Activated CD4-positive, alpha-beta T cell treated with anti-CD3 and anti-CD28 coated beads, Interleukin-10, Interleukin-2, amounts not matched to agents 100 ng/mL and 50 ng/mL, durations not matched to agents 16 hours and 8 hours (primary cell): ENCODE measurements around the gene MUC4.
"Not testable (repeated sequence)": the region's sequence is repeated elsewhere in the genome, so short reads cannot be mapped to it uniquely, and the experiment has no call there.

Source experiments
- DNase-seq: peaks from one replicate; pipeline ENCODE4 v3.0.0-alpha.2; 2020

The MUC4 gene

DNA sequence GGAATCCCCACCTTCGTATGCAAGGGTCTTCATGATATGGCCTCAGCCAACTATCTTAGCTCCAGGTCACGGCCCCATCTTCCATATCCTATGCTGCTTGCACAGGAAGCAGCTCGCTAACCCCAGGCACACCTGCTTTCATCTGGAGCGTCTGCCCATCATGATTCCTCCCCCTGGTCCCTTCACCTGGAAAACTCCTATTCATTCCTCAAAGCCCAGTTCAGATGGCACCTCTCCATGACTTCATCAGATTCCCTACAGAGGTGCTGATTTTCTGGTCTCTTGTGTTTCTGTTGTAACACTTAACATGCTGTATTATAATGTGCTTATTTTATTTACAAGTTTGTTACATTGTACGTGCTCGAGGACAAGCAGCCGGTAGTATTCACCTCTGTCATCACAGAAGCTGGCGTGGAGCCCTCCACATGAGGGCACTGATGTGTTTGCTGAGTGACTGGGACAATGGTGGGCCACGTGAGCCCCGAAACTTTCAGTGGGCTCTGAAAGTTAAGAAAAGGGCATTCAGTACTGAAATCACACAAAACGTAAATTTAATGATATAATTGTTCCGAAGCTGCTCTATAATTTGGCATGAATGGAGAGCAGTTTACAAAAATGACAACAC is 74.8 kb downstream of the MUC4 start:
- DNase-seq: no peak

DNA sequence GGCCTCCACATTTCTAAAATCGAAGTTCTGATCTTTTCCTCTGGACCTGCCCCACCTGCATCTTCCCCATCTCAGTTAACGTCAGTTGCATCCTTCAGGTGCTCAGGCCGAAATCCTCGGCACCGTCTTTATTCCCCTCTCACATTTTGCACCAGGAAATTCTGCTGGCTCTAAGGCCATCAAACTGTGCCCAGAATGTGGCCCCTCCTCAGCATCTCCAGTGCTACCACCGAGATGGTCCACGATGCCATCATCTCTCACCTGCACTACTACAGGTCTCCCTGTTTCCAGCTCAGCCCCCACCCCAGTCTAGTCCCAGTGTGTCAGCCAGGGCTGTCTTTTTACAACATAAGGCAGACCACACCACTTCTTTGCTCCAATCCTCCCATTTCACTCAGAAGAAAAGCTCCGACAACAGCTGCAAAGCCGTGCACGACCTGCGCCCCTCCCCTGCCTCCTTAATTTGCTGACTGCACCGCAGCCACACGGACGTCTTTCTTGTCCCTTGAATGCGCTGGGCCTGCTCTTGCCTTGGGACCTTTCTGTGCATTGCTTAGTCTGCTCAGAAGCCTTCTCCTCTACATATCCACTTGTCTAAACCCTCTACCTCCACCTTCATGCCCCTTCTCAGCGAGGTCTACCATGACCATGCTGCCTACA is 76.6 kb downstream of the MUC4 start:
- no peak for DNase-seq

DNA sequence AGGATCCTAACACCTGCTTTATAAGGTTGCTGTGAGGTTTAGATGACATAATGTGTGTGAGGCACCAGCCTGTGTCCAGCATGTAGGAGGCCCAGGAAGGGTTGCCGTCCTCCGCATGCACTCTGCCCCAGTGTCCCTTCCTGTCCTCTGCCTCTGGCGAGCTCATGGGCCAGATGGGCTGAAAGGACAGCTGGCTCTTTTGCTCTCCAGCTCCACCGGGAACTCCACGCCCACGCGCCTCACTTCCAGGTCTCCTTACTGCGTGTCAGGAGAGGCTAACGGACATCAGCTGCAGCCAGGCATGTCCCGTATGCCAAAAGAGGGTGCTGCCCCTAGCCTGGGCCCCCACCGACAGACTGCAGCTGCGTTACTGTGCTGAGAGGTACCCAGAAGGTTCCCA is 78.8 kb downstream of the MUC4 start:
- DNase-seq: no peak

DNA sequence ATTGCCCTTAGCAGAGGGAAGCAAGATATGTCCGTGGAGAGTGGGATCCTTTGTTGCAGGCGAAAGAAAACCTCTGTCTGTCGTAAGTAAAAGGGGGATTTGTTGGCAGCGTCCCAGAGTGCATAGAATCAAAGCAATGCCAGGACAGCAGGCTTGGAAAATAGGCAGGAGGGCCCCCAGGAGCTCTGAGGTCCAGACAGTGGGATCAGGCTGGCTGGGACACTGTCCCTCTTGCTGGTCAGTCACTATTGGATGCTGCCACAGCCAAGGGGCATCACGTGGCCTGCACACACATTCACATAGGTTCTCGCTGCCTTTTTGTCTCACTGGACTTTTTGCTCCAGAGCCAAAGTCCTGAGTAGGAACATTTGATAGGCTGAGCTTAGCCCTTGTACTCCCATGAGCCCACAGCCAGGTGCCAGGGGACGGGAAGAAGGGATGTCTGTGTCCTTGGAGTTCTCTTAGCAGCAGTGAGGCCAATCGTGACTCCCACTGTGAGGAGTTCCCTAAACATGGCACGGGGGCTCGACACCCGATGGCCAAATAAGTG is 80.3 kb downstream of the MUC4 start:
- DNase-seq: no peak

DNA sequence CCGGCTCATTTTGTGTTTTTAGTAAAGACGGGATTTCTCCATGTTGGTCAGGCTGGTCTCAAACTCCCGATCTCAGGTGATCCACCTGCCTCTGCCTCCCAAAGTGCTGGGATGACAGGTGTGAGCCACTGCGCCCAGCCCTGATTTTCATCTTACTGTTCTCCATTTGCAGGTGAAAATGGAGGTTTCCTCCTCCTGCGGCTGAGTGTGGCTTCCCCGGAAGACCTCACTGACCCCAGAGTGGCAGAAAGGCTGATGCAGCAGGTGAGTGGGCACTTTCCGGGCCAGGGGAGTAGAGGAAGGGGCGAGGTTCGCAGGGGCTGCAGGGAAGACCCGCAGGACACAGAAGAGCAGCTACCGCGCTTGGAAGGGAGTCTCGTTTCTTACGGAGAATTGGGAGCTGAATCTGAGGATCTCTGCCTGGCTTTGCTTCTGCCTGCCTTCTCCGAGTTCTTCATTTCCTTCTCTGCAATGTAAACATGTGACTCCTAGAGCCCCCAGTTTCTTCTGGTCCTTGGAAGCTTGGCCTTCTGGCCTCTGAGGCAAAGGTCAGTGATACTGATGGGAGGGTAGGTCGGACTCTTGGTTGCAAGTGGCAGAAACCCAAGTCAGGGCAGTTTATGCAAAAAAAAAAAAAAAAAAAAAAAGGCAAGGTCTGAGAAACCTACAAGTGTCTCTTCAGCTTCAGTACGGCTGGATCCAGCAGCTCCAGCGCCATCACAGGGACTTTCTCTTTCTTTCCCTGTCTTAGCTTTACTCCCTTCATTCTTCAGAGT is 82.1 kb downstream of the MUC4 start:
- DNase-seq: no peak

DNA sequence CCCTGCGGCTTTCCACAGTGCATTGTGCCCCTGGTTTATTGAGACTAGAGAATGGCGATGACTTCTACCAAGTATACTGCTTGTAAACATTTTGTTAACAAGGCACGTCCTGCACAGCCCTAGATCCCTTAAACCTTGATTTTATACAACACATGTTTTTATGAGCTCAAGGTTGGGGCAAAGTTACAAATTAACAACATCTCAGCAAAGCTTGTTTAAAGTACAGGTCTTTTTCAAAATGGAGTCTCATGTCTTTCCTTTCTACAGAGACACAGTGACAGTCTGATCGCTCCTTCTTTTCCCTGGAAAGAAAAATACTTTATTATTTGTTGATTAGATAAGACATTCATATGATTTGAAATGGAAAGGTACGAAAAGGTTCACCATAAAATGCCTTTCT is 82.9 kb downstream of the MUC4 start:
- not testable (repeated sequence) for DNase-seq

DNA sequence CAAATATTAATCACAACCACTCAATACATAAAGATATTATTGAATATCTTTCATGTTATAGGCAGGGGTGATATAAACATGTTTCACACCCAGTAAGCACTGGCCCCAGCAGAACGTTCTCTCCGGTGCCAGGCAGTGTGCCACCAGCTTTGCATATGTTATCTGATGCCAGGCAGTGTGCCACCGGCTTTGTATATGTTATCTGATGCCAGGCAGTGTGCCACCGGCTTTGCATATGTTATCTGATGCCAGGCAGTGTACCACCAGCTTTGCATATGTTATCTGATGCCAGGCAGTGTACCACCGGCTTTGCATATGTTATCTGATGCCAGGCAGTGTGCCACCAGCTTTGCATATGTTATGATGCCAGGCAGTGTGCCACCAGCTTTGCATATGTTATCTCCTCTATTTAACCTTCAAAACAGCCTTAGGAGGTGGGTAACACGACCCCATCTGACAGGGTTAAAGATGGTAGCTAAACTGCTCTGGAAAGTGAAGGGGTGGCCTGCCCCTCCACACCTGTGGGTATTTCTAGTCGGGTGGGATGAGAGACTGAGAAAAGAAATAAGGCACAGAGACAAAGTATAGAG is 84.0 kb downstream of the MUC4 start:
- DNase-seq: no peak

DNA sequence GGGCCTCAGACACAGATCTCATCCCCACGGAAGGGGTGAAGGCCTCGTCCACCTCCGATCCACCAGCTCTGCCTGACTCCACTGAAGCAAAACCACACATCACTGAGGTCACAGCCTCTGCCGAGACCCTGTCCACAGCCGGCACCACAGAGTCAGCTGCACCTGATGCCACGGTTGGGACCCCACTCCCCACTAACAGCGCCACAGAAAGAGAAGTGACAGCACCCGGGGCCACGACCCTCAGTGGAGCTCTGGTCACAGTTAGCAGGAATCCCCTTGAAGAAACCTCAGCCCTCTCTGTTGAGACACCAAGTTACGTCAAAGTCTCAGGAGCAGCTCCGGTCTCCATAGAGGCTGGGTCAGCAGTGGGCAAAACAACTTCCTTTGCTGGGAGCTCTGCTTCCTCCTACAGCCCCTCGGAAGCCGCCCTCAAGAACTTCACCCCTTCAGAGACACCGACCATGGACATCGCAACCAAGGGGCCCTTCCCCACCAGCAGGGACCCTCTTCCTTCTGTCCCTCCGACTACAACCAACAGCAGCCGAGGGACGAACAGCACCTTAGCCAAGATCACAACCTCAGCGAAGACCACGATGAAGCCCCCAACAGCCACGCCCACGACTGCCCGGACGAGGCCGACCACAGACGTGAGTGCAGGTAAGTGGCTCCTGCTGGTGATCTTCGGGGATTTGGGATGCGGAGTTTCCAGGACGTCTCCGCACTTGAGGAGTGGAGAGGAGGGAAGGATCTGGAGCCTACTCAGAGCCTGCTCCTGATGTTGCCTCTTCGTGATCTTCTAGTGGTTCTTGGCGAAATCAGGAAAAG is 85.6 kb downstream of the MUC4 start:
- not testable (repeated sequence) for DNase-seq

DNA sequence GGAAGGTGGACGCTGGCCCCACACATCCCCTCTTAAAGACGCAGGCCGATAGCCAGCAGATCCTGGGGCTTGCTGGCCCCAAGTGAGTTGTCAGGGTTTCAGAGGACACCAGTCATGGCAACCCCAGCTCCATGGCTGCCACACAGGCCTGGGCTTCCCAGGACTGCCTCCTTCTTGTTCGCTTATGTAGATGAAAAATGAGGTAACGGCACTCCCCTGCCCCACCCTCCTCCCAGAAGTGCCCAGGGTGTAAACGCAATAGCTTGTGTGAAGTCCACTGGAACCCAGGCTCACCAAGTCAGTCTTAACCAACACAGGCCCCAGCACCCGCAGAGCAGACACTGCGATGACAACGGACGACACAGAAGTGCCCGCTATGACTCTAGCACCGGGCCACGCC is 87.4 kb downstream of the MUC4 start:
- DNase-seq: not testable (repeated sequence)

DNA sequence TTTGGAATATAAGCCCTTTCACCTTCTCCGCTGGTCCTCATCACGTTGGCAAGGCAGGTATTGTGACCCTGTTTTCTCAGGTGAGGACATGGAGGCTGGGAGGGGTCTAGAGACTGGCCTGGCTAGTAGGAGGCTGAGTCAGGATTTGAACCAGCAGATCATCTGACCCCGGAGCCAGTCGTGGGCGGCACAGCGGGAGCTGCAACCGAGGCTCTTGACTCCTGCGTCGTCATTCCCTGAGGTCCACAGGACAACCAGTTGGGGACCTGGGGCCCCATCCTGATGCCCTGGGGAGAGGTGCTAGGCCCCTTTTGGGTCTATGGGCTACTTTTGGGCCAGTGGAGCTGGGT is 88.8 kb downstream of the MUC4 start:
- not testable (repeated sequence) for DNase-seq

DNA sequence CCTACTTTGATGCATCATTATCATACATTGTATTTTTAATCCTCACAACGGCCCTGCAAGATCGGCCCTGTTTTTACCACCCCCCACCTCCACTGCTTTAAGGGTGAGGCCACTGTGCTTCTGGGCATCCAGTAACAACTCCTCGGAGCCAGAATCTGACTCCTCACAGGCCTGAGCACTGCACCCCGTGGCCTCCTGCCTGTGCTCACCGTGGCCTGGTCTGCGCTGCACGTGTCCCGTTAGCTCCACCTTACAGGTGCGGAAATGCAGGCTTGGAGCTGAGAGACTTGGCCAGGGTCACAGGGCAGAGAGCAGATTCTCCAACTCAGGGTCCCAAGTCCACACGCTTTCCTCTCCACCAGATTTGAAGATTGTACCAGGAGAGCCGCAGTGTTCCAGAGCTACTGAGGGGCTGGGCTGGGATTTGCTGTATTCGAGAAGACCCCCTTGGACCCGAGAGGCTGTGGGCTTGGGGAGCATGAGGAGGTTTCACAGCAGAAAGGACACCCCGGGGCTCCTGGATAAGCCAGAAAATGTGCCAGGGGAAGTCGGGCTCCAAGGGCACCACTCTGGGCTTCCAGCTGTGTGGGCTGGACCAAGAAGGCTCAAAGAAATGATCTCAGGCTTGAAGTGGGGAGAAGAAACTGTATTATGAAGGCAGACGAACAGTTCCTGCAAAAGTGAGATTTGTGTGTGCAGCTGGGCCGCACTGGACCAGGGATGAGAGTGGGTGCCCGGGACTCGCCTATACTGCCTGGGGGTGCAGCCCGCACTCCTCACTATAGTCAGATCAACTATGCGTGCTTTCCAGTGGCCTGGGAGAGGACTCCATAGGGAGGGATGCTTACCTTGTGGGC is 89.4 kb downstream of the MUC4 start:
- DNase-seq: not testable (repeated sequence)

DNA sequence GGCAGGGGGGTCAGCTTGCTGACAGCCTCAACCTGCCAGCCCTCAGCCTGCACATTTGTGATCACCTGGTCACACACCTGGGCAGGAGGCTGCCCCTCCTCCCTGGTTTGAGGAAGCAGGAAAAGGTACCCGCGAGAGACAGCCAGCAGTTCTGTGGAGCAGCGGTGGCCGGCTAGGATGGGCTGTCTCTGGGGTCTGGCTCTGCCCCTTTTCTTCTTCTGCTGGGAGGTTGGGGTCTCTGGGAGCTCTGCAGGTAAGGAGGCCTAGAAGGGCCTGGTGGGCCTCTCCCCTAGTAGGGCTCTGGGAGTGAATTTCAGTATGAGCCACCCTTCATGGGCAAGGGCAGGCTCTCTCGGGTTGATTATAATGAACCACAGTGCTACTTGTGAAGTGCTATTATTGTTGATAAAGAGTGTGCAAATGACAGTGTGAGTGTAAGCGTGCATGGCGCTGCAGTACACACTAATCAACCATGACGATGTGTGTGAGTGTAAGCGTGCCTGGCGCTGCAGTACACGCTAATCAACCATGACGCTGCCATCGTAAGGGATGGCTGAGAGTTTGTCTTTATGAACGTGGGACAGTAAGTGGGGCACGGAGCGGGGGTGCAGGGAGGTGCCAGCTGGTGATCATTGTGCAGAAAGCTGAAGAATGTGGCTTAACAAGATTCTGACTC is 90.8 kb downstream of the MUC4 start, which contains the start of gene MUC20:
TSS of gene MUC20 (plus strand) at position 148 of the 676 bp plus-strand sequence. CDS start at position 178, 30 bp downstream.
- not testable (repeated sequence) for DNase-seq

DNA sequence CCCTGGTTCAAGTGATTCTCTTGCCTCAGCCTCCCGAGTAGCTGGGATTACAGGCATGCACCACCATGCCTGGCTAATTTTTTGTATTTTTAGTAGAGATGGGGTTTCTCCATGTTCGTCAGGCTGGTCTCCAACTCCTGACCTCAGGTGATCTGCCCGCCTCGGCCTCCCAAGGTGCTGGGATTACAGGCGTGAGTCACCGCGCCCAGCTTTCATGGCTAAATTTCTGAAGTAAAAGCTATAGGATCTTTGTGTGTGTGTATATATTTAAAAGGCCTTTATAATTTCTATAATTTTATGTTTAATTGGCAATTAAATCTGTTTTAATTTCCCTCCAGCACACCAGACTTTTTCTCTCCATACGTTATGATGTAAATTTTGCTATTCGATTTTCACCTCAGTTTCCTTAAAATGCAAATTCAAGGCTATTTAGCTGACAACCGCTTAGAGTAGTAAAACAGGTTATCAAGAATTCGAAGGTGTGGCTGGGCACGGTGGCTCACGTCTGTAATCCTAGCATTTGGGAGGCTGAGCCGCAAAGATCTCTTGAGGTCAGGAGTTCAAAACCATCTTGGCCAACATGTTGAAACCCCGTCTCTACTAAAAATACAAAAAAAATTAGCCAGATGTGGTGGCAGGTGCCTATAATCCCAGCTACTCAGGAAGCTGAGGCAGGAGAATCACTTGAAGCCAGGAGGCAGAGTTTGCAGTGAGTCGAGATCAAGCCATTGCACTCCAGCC is 92.0 kb downstream of the MUC4 start:
- not testable (repeated sequence) for DNase-seq

DNA sequence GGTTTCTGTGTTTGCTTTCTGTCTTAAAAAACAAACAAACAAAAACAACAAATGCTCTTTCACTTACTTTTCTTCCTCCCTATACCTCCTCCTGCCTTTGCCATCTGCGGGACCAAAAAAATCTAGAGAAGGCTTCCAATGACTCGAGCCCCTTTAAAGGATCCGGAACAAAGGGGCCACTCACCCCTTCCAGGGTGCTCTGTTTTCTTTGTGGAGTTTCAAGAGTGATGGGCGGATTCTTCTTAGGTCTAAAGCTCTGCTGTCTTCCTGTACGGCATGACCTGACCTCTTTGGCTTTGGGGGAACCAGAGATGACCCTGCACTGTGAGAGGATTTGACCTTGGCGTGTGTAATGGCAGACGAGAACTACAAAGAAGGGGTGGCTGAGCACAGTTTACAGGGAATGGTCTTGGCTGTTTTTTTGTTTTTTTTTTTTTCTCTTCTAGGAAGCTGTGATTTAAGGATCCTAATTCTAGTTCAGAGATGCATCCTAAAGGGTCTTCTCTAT is 93.2 kb downstream of the MUC4 start:
- DNase-seq: no peak

DNA sequence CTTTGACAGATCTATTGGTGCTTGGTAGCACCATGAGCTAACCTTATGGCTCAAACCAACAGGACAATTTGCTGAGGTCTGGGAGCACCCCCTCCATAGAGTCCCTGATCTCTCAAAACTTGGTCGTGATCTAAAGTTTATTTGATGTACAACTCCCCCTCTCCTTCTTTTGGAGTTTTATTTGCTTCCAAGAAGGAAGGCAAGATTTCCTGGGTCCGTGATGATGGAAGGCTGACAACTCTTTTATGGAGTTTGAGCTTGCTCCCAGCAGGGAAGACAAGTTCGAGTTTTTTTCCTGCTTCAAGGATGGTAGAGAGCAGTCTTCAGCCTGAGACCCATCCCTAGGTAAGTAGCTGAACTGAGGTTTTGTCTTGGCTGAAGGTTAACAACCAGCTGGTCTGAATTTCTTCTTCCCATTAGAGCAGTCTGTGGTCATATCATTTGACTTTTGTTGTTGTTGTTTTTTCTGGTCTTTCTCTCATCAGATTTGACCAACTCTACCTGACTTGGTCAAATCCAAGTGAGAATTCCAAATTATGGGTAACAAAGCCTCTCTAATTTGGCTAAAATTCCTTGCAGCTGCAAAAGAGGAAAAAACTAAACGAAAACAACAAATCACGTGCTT is 93.8 kb downstream of the MUC4 start:
- no peak for DNase-seq

DNA sequence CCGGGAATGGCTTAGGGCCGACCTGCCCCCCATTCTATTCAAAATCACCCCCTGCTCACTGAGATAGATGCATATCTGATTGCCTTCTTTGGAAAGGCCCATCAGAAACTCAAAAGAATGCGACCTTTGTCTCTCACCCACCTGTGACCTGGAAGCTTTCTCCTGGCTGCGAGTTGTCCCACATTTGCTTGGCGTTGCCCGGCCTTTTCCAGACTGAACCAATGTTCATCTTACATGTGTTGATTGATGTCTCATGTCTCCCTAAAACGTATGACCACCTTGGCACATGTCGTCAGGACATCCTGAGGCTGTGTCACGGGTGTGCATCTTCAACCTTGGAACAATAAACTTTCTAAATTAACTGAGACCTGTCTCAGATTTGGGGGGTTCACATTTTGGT is 94.3 kb downstream of the MUC4 start:
- no peak for DNase-seq

DNA sequence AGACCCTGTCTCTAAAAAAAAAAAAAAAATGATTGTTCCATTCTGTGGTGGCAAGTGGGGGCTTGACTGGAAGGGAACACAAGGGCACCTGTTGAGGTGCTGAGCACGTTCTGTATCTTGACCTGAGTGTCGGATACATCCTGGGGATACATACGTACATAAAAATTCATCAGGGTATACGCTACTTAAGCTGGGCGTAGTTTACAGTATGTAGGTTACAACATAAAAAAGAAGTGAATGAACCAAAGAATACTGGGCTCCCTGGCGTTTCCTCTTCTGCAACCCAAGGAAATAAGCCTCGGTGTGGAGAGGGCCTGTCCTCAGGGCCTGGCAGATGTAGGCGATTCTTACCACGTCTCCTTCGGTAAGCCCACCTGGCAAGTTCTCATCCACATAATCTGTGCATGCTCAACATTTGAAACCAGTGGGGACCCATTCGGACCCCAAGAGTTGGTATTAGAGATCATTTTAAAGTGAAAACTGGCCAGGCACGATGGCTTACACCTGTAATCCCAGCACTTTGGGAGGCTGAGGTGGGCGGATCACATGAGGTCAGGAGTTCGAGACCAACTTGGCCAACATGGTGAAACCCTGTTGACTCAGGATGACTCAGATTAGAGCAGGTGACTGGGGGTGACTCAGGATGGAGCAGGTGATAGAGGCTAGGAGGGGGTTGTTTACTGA is 96.0 kb downstream of the MUC4 start:
- peak; percentile 57 for DNase-seq

DNA sequence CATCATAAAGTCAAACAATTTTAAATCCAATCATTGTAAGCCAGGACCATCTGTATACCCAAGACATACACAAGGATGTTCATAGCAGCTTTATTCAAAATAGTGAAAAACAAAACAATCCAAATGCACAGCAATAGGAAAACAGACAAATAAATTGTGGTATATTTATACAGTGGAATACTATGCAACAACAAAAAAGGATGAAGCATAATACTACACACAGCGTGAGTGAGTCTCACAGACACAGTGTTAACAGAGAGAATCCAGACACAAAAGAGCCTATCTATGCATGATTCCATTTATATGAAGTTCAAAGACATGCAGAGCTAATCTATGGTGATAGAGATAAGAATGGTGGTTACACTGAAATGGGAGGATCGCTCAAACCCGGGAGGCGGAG is 96.6 kb downstream of the MUC4 start:
- no peak for DNase-seq
